ENCODE data around the gene NCAPD2. TPM values are rescaled to one million over a fixed set of nuclear protein-coding genes. Genes with fewer than 3 reads are reported as not detected.

NCAPD2 gene
- polyA plus RNA-seq, 1 of the 3 experiments (the other 2 are of a cell fraction) = 46.9 TPM

- 54% methylated on average over 15 of the region's 15 CpGs for WGBS (ENCODE audit: low lambda C conversion rate)
- Histone ChIP-seq H3K36me3 (replicated peaks in 1 of 2; ENCODE audit: control insufficient read depth in 1 of 2, insufficient read depth in 2 of 2, low read length in 1 of 2) (peaks cover 12 to 30% of the 10 kb centered on the region in 2 experiments), H3K79me2 (ENCODE audit: insufficient read depth) (peaks cover 88% of the 10 kb centered on the region), H2AFZ (ENCODE audit: low read depth) (no peak overlapping the region), H3K4me2 (peak overlapping the region; percentile 91), H4K20me1 (ENCODE audit: insufficient read depth) (peaks cover 9% of the 10 kb centered on the region; the same call in 1 of the 2 replicates), H3K9ac (peak overlapping the region; percentile 59), H3K27ac (ENCODE audit: low read depth in 2 of 2, low read length in 1 of 2) (peak overlapping the region; percentile 18 to 93; a peak in 3 of 4 replicates), H3K9me3 (no peaks in the 10 kb centered on the region), H3K4me3 (ENCODE audit: low read depth in 2 of 2, low read length in 1 of 2) (0 out of 4 replicates have a peak overlapping the region, but pooled peaks of 1 of the 2 experiments have one; percentile 61), H3F3A (replicated peaks; ENCODE audit: insufficient read depth) (peaks cover 61% of the 10 kb centered on the region), H3K27me3 (ENCODE audit: insufficient read depth) (no peaks in the 10 kb centered on the region), H3K9me2 (no peaks in the 10 kb centered on the region), H3K4me1 (ENCODE audit: control insufficient read depth in 1 of 2, insufficient read depth in 2 of 2, low read depth in 1 of 2, low read length in 1 of 2) (peaks cover 27 to 65% of the 10 kb centered on the region in 2 experiments)
- DNase-seq = no peak
- ChIA-PET CTCF (interaction anchor here (1.1 to 14.7 kb wide), 4 partner anchors 9 to 15 kb away, joined by 3 to 228 read pairs (median 36); partner anchors contain the start of gene GAPDH), POLR2A (interaction anchor here (4.3 to 6.1 kb wide), 2 partner anchors 11 to 15 kb away, joined by 21 to 73 read pairs; partner anchors contain the start of gene GAPDH)
- TF ChIP-seq MAX (IDR thresholded peaks at IDR 0.05; ENCODE audit: low read depth) = no peak
- TF ChIP-seq NFIC (IDR thresholded peaks at IDR 0.05; ENCODE audit: borderline replicate concordance) = no peak
- no peak for TF ChIP-seq FOXM1 (IDR thresholded peaks at IDR 0.05; ENCODE audit: low read depth)
- TF ChIP-seq FOSL2 (IDR thresholded peaks at IDR 0.05; ENCODE audit: borderline replicate concordance, low read depth) = peak; percentile 83; the same call in 1 of the 2 replicates
- TF ChIP-seq MEF2A (IDR thresholded peaks at IDR 0.05; ENCODE audit: borderline replicate concordance, low read depth) = peak; percentile 54; the same call in 1 of the 2 replicates
- TF ChIP-seq POLR2AphosphoS5 (IDR thresholded peaks at IDR 0.05; ENCODE audit: low read depth, low read length) = no peak
- no peak for TF ChIP-seq MXI1 (IDR thresholded peaks at IDR 0.05; ENCODE audit: low read depth, low read length)
- TF ChIP-seq RAD21 (IDR thresholded peaks at IDR 0.05; ENCODE audit: low read length) = no peak
- TF ChIP-seq PBX3 (IDR thresholded peaks at IDR 0.05) = no peak
- TF ChIP-seq, protein P1, sequence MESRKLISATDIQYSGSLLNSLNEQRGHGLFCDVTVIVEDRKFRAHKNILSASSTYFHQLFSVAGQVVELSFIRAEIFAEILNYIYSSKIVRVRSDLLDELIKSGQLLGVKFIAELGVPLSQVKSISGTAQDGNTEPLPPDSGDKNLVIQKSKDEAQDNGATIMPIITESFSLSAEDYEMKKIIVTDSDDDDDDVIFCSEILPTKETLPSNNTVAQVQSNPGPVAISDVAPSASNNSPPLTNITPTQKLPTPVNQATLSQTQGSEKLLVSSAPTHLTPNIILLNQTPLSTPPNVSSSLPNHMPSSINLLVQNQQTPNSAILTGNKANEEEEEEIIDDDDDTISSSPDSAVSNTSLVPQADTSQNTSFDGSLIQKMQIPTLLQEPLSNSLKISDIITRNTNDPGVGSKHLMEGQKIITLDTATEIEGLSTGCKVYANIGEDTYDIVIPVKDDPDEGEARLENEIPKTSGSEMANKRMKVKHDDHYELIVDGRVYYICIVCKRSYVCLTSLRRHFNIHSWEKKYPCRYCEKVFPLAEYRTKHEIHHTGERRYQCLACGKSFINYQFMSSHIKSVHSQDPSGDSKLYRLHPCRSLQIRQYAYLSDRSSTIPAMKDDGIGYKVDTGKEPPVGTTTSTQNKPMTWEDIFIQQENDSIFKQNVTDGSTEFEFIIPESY (IDR thresholded peaks at IDR 0.05; ENCODE audit: borderline replicate concordance, low read depth) = no peak
- TF ChIP-seq NRF1 (IDR thresholded peaks at IDR 0.05; ENCODE audit: low read depth, low read length) = no peak
- TF ChIP-seq, protein P2, sequence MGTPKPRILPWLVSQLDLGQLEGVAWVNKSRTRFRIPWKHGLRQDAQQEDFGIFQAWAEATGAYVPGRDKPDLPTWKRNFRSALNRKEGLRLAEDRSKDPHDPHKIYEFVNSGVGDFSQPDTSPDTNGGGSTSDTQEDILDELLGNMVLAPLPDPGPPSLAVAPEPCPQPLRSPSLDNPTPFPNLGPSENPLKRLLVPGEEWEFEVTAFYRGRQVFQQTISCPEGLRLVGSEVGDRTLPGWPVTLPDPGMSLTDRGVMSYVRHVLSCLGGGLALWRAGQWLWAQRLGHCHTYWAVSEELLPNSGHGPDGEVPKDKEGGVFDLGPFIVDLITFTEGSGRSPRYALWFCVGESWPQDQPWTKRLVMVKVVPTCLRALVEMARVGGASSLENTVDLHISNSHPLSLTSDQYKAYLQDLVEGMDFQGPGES (IDR thresholded peaks at IDR 0.05; ENCODE audit: low read depth, low read length) = no peak
- no peak for TF ChIP-seq CHD2 (IDR thresholded peaks at IDR 0.05; ENCODE audit: low read length, partially characterized antibody)
- TF ChIP-seq, protein P3, sequence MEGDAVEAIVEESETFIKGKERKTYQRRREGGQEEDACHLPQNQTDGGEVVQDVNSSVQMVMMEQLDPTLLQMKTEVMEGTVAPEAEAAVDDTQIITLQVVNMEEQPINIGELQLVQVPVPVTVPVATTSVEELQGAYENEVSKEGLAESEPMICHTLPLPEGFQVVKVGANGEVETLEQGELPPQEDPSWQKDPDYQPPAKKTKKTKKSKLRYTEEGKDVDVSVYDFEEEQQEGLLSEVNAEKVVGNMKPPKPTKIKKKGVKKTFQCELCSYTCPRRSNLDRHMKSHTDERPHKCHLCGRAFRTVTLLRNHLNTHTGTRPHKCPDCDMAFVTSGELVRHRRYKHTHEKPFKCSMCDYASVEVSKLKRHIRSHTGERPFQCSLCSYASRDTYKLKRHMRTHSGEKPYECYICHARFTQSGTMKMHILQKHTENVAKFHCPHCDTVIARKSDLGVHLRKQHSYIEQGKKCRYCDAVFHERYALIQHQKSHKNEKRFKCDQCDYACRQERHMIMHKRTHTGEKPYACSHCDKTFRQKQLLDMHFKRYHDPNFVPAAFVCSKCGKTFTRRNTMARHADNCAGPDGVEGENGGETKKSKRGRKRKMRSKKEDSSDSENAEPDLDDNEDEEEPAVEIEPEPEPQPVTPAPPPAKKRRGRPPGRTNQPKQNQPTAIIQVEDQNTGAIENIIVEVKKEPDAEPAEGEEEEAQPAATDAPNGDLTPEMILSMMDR (IDR thresholded peaks at IDR 0.05) = no peak
- TF ChIP-seq RCOR1 (IDR thresholded peaks at IDR 0.05; ENCODE audit: low read length) = no peak
- peak; percentile 71 for TF ChIP-seq JUND (IDR thresholded peaks at IDR 0.05)
- TF ChIP-seq, protein P4, sequence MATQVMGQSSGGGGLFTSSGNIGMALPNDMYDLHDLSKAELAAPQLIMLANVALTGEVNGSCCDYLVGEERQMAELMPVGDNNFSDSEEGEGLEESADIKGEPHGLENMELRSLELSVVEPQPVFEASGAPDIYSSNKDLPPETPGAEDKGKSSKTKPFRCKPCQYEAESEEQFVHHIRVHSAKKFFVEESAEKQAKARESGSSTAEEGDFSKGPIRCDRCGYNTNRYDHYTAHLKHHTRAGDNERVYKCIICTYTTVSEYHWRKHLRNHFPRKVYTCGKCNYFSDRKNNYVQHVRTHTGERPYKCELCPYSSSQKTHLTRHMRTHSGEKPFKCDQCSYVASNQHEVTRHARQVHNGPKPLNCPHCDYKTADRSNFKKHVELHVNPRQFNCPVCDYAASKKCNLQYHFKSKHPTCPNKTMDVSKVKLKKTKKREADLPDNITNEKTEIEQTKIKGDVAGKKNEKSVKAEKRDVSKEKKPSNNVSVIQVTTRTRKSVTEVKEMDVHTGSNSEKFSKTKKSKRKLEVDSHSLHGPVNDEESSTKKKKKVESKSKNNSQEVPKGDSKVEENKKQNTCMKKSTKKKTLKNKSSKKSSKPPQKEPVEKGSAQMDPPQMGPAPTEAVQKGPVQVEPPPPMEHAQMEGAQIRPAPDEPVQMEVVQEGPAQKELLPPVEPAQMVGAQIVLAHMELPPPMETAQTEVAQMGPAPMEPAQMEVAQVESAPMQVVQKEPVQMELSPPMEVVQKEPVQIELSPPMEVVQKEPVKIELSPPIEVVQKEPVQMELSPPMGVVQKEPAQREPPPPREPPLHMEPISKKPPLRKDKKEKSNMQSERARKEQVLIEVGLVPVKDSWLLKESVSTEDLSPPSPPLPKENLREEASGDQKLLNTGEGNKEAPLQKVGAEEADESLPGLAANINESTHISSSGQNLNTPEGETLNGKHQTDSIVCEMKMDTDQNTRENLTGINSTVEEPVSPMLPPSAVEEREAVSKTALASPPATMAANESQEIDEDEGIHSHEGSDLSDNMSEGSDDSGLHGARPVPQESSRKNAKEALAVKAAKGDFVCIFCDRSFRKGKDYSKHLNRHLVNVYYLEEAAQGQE (IDR thresholded peaks at IDR 0.05; ENCODE audit: low read depth, low read length) = no peak
- TF ChIP-seq RFX5 (IDR thresholded peaks at IDR 0.05; ENCODE audit: low read length) = no peak
- TF ChIP-seq, protein P5, sequence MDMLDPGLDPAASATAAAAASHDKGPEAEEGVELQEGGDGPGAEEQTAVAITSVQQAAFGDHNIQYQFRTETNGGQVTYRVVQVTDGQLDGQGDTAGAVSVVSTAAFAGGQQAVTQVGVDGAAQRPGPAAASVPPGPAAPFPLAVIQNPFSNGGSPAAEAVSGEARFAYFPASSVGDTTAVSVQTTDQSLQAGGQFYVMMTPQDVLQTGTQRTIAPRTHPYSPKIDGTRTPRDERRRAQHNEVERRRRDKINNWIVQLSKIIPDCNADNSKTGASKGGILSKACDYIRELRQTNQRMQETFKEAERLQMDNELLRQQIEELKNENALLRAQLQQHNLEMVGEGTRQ (IDR thresholded peaks at IDR 0.05; ENCODE audit: borderline replicate concordance, low read depth, low read length) = no peak
- no peak for TF ChIP-seq TEAD4 (IDR thresholded peaks at IDR 0.05; ENCODE audit: borderline replicate concordance, insufficient read depth)
- no peak for TF ChIP-seq SMC3 (IDR thresholded peaks at IDR 0.05; ENCODE audit: low read depth, low read length)
Observed at GRCh38 chr12:6548966-6549683, 55.2 kb downstream of the NCAPD2 start.
